Measurements from ENCODE around the gene CD6. TPM values are rescaled to one million over a fixed set of nuclear protein-coding genes. Genes with fewer than 3 reads are reported as not detected.
A peak's percentile ranks its signal among the peaks of the same experiment; 100 is the strongest.

Gene CD6
- total RNA-seq, 1 experiment from 2014 or later, result not detected

GRCh38 chr11:61058583-61059259 is 87.2 kb downstream of the CD6 start:
- Histone ChIP-seq H3K27ac (ENCODE audit: insufficient read length, low read depth, low read length) (no peak overlapping the region), H3K9me3 (ENCODE audit: control insufficient read depth, low read depth, low read length) (no peaks in the 10 kb centered on the region), H4K8ac (replicated peaks; ENCODE audit: insufficient read length, low read depth, low read length) (no peak overlapping the region), H4K20me1 (ENCODE audit: control insufficient read depth, insufficient read depth, insufficient read length) (no peaks in the 10 kb centered on the region), H3K4me2 (ENCODE audit: insufficient read depth, insufficient read length, low read length) (no peak overlapping the region), H3K4me1 (ENCODE audit: insufficient read depth, low read length) (no peaks in the 10 kb centered on the region), H3K56ac (ENCODE audit: insufficient read length, low read depth, low read length) (no peak overlapping the region), H3K79me1 (ENCODE audit: insufficient read depth, low read depth, low read length, poor library complexity, severe bottlenecking) (no peaks in the 10 kb centered on the region), H4K91ac (ENCODE audit: insufficient read length, low read depth, low read length) (no peak overlapping the region), H2BK120ac (ENCODE audit: low read depth, low read length, poor library complexity, severe bottlenecking) (no peak overlapping the region), H3K18ac (ENCODE audit: insufficient read length, low read depth, low read length) (no peak overlapping the region), H3K27me3 (ENCODE audit: insufficient read depth, low read length) (no peaks in the 10 kb centered on the region), H3K79me2 (ENCODE audit: insufficient read depth, low read length) (no peaks in the 10 kb centered on the region), H2BK15ac (ENCODE audit: low read depth, low read length) (no peak overlapping the region), H3K4ac (ENCODE audit: low read depth, low read length) (no peak overlapping the region), H2BK20ac (ENCODE audit: low read depth, low read length, poor library complexity, severe bottlenecking) (no peak overlapping the region), H3K9ac (ENCODE audit: extremely low read depth, insufficient read length, low read length) (no peak overlapping the region), H2BK12ac (ENCODE audit: insufficient read length, low read depth, low read length) (no peak overlapping the region), H2AK5ac (ENCODE audit: insufficient read length, low read length) (no peak overlapping the region), H3K14ac (ENCODE audit: insufficient read depth, low read length) (no peak overlapping the region), H3T11ph (ENCODE audit: low read length) (no peak overlapping the region), H4K5ac (ENCODE audit: insufficient read length, low read depth, low read length) (no peak overlapping the region), H2BK5ac (ENCODE audit: insufficient read length, low read length) (no peak overlapping the region), H3K23me2 (ENCODE audit: insufficient read length, low read depth, low read length, poor library complexity, severe bottlenecking) (no peaks in the 10 kb centered on the region), H3K23ac (ENCODE audit: insufficient read length, low read depth, low read length) (no peak overlapping the region), H2AFZ (ENCODE audit: low read length) (no peak overlapping the region)
- peaks cover 8% of the 10 kb centered on the region for H3K27me3 Mint-ChIP-seq (ENCODE audit: low read depth)
- WGBS (ENCODE audit: extremely low coverage, insufficient read length, low lambda C conversion rate), result no CpG with 5 or more reads among the region's 14 CpGs
- H3K9me3 Mint-ChIP-seq, result no peaks in the 10 kb centered on the region
- no peak overlapping the region for H3K27ac Mint-ChIP-seq
- no peaks in the 10 kb centered on the region for H3K36me3 Mint-ChIP-seq (ENCODE audit: insufficient read depth in 1 of 3, low read depth in 3 of 3)
- peak; percentile 4 for DNase-seq
- no peak overlapping the region for H3K4me3 Mint-ChIP-seq
- peaks cover 0 to 3% of the 10 kb centered on the region in 2 experiments; a peak in 1 of 4 replicates for H3K4me1 Mint-ChIP-seq
- no peak for TF ChIP-seq CTCF (conservative IDR thresholded peaks at IDR 0.05)

Measured in H9 (cell line).